Measurements from ENCODE around the gene GALK1. TPM values are rescaled to one million over a fixed set of nuclear protein-coding genes. Genes with fewer than 3 reads are reported as not detected.

The GALK1 gene
- total and polyA plus RNA-seq, 9 of the 15 experiments (the other 6 are each of a cell fraction or from before 2014, with no cell fraction given) = 0.45 to 51.6 (median 17.4) TPM

DNA sequence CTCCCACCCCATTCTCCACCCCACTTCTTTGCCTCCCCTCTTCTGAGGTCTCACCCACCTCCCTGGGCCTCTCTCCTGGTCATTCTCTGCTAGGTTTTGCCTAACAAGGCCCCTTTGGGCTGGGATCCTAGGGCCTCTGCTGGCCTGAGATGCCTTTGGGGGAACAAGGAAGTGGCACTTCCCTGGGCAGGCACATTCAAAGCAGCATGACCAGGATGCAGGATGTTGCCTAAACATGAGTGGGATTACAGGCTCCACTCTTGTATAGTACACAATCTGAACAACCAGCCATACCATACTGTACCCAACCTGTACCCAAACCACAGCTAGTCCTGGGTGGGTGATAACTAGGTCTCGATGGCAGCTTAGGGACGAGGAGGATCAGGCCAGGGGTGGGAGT is 9.0 kb downstream of the GALK1 start (continued):
- TF ChIP-seq, protein P1, sequence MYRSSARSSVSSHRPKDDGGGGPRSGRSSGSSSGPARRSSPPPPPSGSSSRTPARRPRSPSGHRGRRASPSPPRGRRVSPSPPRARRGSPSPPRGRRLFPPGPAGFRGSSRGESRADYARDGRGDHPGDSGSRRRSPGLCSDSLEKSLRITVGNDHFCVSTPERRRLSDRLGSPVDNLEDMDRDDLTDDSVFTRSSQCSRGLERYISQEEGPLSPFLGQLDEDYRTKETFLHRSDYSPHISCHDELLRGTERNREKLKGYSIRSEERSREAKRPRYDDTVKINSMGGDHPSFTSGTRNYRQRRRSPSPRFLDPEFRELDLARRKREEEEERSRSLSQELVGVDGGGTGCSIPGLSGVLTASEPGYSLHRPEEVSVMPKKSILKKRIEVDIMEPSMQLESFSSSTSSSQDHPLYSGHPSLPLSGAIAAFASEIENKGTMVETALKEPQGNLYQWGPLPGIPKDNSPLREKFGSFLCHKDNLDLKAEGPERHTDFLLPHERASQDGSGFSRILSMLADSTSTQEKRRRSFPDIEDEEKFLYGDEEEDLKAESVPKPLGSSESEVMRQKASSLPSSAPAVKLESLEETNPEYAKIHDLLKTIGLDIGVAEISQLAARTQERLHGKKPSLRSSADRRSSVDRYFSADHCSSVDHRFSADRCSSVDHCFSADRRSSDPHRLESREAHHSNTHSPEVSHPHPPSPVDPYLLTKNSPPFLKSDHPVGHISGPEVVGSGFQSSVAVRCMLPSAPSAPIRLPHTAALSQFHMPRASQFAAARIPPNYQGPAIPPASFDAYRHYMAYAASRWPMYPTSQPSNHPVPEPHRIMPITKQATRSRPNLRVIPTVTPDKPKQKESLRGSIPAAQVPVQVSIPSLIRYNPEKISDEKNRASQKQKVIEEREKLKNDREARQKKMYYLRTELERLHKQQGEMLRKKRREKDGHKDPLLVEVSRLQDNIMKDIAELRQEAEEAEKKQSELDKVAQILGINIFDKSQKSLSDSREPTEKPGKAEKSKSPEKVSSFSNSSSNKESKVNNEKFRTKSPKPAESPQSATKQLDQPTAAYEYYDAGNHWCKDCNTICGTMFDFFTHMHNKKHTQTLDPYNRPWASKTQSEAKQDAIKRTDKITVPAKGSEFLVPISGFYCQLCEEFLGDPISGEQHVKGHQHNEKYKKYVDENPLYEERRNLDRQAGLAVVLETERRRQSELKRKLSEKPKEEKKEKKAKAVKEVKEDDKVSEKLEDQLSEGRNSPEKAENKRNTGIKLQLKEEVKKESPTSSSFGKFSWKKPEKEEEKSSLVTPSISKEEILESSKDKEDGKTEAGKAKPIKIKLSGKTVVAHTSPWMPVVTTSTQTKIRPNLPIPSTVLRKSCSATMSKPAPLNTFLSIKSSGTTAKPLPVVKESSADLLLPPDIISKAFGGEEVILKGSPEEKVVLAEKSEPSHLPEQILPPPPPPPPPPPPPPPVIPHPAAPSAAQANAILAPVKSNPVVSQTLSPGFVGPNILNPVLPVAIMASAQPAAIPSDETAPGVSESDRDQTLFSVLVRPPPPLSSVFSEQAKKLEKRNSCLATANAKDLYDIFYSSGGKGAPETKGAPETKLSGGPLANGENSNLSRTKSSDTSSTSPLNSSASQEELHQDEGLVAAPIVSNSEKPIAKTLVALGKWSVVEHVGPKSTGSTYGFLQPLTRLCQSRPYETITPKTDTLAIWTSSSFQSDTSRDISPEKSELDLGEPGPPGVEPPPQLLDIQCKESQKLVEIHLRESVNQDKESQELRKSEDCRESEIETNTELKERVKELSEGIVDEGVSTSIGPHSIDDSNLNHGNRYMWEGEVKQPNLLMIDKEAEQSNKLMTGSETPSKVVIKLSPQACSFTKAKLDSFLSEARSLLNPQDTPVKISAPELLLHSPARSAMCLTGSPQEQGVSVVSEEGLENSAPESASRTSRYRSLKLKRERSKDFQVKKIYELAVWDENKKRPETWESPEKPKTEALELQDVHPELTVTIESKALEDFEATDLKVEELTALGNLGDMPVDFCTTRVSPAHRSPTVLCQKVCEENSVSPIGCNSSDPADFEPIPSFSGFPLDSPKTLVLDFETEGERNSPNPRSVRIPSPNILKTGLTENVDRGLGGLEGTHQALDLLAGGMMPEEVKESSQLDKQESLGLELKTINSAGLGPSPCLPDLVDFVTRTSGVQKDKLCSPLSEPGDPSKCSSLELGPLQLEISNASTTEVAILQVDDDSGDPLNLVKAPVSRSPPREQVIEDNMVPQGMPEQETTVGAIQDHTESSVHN (IDR thresholded peaks at IDR 0.05; ENCODE audit: borderline replicate concordance in 1 of 2, low read depth in 1 of 2) = no peak
- no peak for TF ChIP-seq BRD9 (IDR thresholded peaks at IDR 0.05; ENCODE audit: low read depth, partially characterized antibody)
- TF ChIP-seq, protein P2, sequence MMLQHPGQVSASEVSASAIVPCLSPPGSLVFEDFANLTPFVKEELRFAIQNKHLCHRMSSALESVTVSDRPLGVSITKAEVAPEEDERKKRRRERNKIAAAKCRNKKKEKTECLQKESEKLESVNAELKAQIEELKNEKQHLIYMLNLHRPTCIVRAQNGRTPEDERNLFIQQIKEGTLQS (IDR thresholded peaks at IDR 0.05) = no peak
- TF ChIP-seq, protein P2 (CRISPR knock-in tag; conservative IDR thresholded peaks at IDR 0.05) = no peak

Data from K562 (cell line).